CD4-positive, alpha-beta T cell treated with Interferon alpha-2 for 1 hour (primary cell): ENCODE data around the gene TMEM238L.
A peak's percentile ranks its signal among the peaks of the same experiment; 100 is the strongest.

Experiments used
- DNase-seq, 2 donors: peaks; one replicate each; pipeline ENCODE4 v3.0.0-alpha.2; 2020 to 2022

Gene TMEM238L

DNA sequence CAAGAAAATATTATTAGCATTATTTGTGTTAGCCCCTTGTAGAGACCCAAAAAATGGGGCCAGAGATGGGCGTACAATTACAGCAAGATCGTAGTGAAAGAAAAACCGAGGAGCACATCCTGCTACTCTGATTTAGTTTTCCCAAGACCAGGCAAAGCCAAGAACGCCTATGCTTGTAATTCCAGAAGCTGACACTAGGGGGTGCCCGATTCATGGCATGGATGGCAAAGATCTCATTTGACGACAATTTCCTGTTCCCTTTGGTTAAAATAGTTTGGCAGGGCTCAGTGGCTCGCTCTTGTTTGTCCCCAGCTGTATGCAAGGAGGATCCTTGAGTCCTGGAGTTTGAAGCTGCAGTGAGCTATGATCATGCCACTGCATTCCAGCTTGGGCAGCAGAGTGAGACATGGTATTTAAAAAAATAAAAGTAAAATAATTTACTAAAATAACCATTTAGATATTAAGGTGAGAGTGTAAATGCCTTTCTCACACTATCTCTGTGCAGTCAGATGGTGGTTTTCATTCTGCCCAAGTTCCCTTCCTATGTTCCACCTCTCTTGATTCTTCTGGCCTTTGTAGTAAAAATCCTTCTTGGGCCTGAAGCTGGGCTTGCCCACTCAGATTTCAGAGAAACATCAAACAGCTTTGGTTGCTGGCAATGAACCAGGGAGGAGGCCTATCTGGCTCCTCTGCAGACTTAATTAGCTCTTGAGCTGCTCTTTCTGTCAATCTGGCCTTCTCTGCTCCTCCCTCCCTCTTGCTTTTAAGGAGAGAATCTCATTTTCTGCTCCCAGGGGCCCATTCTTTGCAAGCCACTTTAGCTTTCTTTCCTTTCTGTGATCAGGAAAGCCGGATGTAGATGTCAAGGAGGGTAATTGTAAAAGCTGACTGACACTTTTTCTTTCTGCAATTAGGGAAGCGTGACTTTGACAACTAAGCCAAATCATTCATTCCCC lies 31.2 kb downstream of the TMEM238L start:
- peak; percentile 13 to 14 for DNase-seq

DNA sequence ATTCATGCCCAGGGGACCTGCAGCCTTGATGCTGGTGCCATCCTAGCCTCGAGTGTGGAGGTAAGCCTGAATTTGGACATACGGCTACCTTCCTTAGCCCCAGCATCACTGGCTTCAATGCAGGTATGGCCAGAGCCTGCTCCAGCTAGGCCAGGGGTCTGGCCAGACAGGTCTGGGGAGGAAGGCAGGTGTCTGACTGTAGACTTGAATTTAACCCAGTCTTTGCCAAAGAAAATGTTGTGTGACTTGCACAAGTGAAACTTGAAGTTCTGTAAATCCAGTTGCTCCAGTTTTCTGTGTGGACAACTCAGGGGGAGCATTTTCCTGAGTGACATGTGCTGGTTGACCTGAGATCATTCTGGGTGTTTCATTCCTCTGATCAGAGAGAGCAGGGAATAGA lies 32.8 kb downstream of the TMEM238L start:
- no peak for DNase-seq

DNA sequence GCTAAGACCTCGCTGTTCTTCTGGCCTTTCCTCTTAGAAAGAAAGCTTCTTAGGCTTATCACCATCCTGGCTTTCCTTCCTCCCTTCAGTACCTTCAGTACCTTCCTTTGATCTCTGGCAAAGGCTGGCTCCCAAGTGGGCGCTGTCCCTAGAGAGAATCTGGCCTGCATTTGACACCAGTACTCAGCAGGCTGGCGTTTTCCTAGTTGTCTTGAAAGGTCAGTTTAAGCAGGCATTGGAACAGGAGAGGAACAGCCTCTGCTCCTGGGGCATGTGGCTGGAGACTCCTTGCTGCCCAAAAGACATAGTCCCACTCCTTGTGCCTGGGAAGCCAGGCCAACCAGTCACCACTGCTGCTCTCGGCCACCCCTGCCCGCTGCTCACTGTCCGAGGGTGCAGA lies 34.1 kb downstream of the TMEM238L start:
- no peak for DNase-seq

DNA sequence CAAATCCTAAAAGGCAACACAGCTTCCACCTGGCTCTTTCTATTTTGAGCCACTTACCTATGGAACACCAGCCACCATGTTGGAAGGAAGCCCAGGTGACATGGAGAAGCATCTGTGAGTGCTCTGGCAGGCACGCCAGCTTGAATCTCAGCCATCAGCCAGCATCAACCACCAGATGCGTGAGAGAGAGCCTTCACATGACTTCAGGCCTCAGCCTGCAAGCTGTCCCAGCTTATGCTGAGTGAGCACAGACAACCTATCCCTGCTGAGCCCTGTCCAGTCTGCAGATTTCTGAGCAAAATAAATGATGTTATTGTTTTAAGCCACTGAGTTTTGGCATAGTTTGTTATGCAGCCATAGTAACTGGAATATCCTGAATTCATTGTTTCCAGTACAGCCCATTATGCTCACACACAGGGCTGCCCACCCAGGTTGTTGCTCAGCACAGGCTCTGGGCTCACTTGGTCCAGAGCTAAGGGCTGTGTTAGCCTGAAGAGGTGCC lies 35.1 kb downstream of the TMEM238L start:
- no peak for DNase-seq

DNA sequence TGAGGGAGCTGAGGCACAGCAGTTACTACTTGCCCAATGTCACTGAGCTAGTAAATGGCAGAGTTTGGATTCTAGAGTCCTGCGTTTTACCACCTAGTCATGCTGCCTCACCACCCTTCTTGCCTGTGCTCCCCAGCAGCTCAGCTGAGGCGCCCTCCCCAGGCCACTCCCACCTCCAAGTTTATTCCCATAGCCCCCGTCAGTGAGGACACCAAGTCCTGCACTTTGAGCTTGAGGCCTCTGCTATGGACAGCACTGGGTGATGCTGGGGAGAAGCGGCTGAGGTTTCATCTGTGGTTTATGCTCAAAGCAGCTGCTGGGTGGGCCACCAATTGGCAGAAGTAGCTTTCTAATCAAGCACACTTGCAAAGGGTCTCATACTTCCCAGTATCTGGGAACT lies 36.7 kb downstream of the TMEM238L start:
- DNase-seq, result no peak

DNA sequence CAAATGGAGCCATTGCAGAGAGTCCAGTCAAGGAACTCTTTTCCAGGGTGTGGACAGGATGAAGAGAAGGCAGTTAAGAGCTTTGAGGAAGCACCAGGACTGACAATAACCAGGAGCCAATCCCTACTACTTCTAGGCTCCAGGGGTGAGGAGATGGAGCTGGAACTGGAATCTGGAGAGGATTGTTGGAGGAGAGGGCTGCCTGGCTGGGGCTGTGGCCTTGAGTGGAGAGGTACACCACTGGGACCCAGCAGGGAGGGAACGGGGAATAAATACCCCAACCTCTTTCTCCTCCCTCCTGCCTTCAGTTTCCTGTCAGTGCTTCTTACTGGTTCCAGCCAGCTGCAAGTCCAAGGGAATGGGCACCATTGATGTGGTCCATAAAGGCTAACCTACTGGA lies 41.9 kb downstream of the TMEM238L start:
- DNase-seq, result no peak

DNA sequence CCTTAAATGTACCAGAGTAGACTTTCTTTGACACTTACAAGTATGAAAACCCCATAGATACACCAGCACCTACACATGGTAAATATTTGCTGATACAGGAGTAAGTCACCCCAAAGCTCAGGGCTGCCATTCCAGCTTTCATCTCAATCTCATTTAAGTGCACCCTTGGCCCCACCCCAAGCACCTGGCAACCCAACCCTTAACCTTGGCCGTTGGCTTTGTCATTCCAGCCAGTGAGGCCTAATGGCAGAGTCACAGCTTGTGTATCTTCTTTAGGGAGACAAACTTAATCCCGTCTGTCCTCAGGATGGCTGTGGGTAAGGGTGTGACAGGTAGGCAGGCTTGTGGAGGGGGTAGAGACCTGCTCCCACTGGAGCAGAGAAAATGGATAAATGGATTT lies 42.6 kb downstream of the TMEM238L start:
- no peak for DNase-seq

DNA sequence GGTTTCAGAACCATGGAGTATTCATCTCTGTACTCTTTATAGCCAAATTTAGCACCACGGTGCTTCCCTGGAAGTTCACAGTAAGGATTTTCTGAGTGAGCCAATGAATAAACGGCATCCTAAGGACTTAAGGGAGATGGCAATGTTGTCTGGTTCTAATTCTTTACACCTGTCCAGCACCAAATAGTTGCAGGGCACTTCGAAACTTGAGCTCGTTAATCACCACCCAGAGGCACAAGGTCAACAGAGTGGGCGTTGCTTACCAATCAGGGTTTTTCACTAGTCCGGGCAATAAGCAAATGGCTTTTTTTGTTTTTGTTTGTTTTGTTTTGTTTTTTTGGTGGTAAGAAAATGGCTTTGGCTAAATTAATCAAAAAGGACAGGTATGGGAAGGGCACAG lies 45.8 kb downstream of the TMEM238L start:
- DNase-seq, result no peak

DNA sequence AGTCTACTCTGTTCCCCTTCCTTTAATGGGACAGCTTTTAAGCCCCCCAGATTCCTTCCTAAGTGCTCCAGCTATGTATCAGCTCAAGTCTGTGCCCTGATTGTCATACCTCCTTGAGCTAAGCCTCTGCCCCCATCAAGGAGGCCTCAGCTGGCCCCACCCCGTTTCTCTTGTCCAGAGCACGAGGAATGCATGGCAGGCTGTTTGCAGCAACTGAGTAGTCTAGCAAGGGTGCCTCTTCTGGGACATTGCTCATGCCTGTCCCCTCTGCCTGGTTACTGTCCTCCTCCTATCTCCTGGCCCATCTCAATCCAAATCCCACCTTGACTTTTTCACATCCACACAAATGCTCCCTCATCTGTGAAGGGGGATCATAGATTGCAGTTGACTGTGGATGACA lies 46.3 kb downstream of the TMEM238L start:
- no peak for DNase-seq

DNA sequence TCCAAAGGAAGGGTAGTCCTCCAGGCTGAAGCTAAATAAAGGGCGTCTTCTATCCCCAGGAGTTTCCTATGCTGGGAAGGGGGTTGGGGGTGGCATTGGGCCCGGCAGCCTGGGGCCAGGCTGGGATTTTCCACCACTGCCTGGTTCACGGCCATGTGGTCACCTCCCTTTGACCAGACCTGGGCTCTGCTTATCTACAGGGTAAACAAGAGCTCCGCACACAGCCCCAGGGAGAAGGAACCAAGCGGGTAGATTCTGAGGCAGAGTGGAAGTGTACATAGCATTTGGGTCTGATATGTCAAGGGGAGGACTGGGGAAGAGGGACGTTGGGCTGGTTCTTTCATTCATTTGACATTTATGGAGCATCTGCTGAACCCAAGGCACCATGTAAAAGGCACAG lies 46.8 kb downstream of the TMEM238L start:
- DNase-seq, result no peak

DNA sequence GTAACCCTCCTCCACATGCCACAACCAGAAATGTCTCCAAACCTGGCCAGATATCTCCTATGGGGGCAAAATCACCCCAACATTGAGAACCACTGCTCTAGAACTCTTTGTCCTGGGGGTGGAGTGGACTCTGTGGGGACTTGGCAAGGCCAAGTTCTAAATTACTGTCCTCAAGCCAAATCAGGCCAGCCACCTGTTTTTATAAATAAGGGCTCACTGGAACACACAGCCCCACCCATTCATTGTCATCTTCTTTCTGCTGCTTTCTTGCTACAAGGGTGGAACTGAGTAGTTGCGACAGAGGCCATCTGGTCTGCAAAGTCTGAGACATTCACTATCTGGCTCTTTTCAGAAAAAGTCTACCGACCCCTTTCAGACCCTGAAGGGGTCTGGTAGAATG lies 47.3 kb downstream of the TMEM238L start:
- DNase-seq, result no peak

DNA sequence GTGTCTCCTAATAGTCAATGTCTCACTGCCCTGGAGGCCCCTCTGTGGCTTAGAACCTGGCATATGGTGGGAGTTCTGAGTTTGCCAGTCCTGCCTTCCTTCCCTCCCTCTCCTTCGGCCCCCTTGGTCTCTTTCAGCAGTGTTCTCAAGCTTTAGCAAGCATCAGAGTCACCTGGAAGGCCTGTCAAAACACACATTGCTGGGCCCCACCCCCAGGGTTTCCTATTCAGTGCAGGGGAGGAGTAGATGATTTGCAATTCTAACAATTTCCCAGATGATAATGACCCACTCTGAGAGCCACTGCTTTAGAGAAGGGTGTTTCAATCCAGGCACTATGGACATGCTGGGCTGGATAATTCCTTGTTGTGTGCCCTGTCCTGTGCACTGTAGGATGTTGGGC lies 47.7 kb downstream of the TMEM238L start:
- no peak for DNase-seq

DNA sequence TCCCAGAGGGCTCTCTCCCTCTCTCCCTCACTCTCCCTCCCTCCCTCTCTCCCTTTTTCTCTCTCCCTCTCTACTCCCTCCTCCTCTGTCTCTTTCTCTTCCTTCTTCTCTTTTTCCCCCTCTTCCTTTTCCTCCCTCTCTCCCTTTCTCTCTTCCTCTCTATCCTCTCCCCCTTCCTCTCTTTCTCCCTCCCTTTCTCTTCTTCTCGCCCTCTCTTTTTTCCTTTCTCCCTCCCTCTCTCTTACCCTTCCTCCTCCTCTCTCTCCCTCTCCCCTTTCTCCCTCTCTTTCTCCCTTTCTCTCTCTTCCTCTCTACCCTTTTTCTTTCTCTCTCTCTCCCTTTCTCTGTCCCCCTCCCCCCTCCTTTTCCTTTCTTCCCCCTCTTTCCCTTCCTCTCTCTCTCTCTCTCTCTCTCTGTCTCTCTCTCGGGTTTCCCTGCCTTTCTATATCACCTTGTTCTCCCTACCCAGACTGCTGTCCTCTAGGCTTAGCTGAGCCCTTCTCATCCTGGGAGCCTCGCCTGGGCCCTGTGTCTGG lies 48.2 kb downstream of the TMEM238L start:
- DNase-seq, result no peak

DNA sequence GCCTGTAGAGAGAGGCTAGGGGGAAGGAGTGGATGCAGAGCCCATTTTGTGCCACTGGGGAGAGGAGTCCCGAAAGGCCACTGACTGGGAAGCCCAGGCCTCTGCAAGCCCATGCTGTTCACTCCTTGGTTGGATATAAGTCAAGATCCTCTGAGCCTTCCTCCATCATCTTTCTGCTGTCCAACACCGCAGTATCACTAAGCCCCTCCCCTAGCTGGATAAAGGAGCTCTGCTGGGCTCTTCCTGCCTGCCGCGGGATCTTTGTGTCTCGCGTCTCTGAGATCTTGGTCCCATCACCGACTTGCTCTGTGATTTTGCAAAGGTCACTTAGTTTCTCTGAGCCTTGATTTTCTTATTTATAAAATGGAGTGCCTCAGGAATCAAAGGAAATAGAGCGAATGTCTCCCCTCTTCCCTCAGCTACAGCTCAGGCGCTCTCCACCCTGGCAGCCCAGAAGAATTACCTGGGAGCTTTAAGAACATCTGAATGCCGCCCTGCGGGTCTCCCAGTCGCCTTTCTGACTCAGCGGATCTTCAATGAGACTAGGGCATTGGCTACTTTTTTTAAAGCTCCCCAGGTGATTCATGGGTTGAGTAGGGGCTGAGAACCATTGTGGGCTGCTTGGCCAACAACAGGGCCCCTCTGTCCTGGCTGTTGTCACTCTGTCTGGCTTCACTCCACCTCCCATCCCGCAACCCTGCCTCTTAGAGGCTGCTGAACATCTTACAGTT lies 48.9 kb downstream of the TMEM238L start:
- DNase-seq, result no peak

DNA sequence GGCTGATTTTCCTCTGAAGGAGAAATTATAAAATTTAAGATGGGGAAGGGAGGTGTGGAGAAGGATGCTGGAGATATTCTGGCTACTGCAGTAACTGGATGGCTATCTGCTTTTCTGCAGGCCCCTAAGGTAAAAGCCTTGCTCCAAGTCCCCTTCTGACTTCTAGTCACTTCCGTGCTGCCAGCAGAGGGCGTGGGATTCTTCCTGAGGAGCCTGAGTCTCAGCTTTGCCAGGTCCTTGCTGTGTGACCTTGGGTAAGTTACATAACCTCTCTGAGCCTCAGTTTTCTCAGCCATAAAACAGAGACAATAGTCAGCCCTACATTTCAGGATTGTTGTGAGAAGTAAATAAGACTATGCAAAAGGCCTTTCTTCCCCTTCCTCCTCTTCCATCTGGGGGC lies 49.8 kb downstream of the TMEM238L start:
- DNase-seq, result peak in 1 of 2 donors; percentile 19

DNA sequence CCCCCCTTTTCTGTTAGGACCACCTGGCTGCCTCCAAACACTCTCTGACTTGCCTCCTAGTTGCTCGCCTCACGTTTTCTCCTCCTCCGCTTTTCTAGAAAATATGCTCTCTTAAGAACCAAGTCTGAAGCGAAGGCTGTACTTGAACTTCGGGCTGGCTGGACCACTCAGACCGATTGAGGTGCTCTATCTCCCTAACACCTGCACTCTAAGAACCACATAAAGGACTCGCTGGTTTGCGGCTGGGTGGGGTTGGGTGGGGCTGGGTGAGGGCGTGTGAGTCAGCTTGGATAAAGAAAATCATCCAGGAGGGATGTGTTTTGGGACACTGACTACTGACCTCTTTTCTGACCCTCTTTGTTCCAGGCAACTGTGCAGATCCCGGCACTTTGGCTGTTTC lies 51.2 kb downstream of the TMEM238L start:
- DNase-seq, result no peak

DNA sequence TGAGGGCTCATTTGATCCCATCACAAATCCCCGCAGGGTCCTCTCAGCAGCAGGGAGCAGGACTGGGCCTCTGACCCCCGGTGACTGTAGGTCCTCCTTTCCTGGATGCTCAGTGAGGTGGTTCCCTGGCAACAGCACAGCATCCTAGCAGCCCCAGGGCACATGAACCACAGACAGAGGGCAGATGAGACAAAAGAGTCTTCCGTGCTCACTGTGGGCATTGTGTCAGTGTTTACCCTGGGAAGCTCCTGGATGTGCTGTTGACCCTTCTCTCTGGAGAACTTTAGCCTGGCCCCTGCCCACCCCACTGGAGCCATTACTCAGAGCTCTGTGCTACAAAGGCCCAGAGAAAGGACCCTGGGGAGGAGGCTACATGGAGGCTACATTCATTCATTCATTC lies 52.3 kb downstream of the TMEM238L start:
- DNase-seq, result no peak

DNA sequence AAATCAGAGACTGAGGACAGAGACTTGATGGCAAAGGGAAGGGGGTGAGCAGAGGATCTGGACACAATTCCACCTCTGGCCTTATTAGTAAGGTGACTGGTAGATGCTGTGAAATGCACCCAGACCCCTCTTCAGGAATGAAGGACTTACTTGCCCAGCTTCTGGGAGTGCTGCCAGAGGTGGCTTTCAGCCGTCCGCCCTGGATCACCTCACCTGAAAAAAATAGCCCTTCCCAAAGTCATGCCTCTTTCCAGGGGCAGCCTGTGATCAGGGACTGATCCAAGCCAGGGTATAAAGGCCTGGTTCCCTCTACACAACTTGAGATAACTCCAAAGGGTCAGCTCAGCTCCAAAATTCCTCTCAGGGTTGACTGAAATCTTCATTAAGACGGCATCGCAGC lies 53.7 kb downstream of the TMEM238L start:
- DNase-seq, result no peak

DNA sequence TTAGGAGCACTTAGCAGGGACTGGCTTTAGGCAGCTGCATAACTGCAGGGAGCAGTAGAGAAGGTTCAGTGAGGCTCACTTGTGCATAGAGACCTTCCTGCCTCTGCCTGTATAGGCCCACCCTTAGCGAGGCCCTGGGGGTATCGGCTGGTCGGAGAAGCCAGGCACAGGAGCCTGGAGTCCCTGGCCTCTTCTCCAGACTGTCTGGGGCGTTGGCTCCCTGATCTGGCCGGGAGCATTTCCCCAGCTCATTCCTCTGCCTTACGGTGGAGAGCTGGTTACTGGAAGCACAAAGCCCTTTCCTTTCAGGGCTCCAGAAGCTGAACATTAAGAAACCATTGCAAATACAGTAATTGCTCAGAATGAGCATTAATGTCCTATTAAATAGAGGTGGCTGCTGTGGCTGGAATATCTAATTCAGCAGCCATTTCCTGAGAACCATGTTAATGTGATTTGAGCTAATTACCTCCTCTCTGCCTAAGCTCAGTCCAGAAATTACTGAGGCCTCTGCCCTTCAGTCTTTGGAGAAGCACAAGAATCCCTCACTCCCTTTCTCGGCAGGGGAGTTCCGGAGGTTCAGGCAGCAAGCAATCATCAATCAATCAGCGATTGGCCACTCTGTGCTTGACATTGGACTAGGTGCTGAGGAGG lies 55.2 kb downstream of the TMEM238L start:
- DNase-seq, result no peak

DNA sequence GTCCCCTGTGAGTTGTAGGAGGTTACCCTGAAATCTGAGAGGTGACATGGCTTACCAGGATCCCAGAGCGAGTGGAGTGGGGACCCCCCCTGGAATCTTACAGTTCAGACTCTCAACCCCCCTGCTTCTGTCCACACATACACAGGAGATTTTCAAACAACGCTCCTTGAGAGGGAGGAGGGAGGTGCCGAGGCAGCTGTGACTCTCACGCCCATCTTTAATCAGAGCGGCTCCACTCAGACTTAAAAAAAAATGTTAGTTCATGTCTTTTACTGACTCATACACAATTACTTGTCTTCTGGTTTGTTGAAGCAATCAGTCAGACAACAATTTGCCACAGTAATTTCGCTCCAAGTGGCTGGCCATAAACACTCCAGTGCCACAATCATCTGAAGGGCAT lies 58.7 kb downstream of the TMEM238L start:
- no peak for DNase-seq
